Activated naive CD4-positive, alpha-beta T cell treated with anti-CD3 and anti-CD28 coated beads, Interleukin-2, amount 50 U/mL, for 72 hours (primary cell): Measurements from ENCODE around the gene AQP7. TPM values are rescaled to one million over a fixed set of nuclear protein-coding genes. Genes with fewer than 3 reads are reported as not detected.
"Not testable (repeated sequence)": the region's sequence is repeated elsewhere in the genome, so short reads cannot be mapped to it uniquely, and the experiment has no call there.

ENCODE experiments used
- ATAC-seq, 2 donors: fragments of 150-1000 bp; cut with Tn5 transposase; 2 replicates each; pipeline ENCODE4 v1.10.0; 2021; ENCODE audit warnings: mild to moderate bottlenecking in 2 of 2, moderate library complexity in 2 of 2
- DNase-seq, 2 donors: peaks; one replicate each; pipeline ENCODE4 v3.0.0; 2021 to 2022; ENCODE audit warnings: low spot score in 2 of 2
- H3K27ac Mint-ChIP-seq, 2 donors: one replicate each; pipeline ENCODE4 v1.8.0; 2022; ENCODE audit warnings: mild to moderate bottlenecking in 2 of 2, mixed read lengths in 2 of 2
- H3K36me3 Mint-ChIP-seq, 2 donors: one replicate each; pipeline ENCODE4 v1.8.0; 2022; ENCODE audit warnings: mixed read lengths in 2 of 2
- H3K9me3 Mint-ChIP-seq, 2 donors: one replicate each; pipeline ENCODE4 v1.8.0; 2022; ENCODE audit warnings: mixed read lengths in 2 of 2
- total RNA-seq, 2 donors: library from RNA; stranded (reverse); gene quantifications; one replicate each; pipeline ENCODE4 v1.2.3, GENCODE V29; 2022

Gene AQP7
- total RNA-seq, 2 donors from 2014 or later, result 0.29 TPM; not detected in 1

DNA sequence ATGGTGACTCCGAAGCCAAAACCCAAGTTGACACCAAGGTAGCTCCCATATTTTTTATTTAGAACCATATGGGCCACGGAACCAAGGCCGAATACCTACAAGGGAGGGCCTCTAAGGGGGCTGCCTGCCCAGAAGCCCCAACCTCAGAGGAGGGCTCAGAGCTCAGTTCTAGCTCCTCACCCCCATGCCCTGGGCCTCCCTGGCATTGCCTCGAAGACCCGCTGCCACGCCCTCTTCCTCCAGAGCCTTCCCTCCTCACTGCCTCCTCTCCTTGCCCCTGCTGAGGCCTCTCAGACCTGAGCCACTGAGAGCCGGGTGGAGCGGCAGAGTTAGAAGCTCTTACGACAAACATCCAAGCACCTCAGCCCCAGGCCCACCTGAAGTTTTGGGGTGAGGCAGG, 15.4 kb downstream of the AQP7 start:
- H3K9me3 Mint-ChIP-seq, DNase-seq, H3K36me3 Mint-ChIP-seq, H3K27ac Mint-ChIP-seq, ATAC-seq: not testable (repeated sequence)

DNA sequence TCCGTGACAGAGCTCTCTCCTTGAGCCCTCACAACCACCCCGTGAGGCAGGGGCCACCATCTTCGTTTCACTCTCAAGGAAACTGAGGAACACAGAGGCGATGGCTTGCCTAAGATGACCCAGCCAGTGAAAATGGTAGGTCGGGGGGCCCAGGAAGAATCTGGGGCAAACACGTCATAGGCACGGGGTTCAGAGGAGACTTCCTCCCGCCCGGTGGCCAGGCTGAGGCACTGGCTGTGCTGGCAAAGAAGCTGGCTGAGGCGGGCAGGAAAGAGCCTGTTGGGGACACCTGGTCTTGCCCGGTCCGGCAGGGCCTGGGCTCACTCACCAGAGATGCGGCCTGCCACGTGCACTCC, 15.7 kb downstream of the AQP7 start:
- not testable (repeated sequence) for H3K27ac Mint-ChIP-seq, H3K9me3 Mint-ChIP-seq, DNase-seq, H3K36me3 Mint-ChIP-seq, ATAC-seq

DNA sequence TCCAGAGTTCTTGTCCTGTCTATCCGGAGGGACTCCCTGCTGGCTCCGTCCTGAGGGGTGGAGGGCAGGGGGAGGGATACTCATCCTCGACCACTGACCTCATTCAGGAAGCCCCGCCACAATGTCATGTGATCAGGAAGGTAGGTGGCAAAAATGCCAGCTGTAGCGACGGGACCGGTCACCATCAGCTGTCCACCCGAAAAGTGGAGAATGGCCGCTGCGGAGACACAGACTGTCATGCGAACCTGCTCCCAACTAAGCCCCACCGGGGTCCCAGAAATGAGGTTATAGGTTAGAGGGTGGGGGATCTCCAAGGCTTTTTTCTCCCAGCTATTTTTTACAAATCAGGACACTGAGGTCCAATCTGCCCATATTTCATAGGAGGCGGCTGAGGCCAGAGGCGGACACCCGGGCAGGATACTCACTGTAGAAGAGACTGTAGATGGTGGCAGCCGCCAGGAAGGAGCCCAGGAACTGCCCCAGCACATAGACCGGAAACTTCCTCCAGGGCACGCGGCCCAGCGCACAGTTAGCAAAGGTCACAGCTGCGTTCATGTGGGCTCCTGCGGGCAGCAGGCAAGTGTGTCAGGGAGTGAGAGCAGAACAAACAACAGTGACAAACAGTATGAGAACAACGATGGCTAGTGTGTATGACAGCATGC, 16.3 kb downstream of the AQP7 start:
- not testable (repeated sequence) for H3K9me3 Mint-ChIP-seq, H3K27ac Mint-ChIP-seq, H3K36me3 Mint-ChIP-seq, DNase-seq, ATAC-seq

DNA sequence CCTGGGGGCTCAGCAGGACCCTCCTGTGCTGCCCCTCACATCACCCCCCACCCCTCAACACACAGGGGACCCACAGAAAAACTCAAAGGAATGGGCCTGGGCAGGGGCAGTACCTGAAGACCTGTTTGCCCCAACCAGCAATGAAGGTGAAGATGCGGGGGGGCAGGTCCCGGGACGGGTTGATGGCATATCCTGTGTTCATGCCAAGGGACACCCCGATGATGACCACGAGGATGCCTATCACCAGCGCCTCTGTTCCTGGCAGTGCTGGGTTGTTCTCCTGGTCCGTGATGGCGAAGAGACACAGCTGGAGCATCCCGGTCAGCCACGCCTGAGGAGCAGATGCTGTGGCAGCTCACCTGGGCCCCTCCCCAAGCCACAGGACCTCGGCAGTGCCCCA, 16.8 kb downstream of the AQP7 start:
- not testable (repeated sequence) for DNase-seq, ATAC-seq, H3K27ac Mint-ChIP-seq, H3K9me3 Mint-ChIP-seq, H3K36me3 Mint-ChIP-seq

DNA sequence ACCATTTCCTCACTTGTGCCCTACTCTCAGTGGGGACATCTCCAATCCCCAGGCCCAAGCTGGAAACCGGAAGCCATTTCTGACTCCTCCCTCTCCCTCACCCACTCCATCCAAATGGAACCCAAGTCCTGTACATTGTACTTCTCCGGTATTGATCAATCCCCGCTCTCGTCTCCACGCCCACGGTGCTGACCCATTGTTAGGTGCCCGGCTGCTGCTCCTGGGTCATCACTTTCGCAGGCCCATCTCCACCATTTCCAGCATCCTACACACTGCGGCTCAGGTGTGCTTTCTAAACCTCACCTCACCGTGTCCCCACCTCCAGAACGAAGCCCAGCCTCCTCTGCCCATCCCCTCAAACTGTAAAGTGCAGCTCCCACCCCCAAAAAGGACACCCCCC, 19.0 kb downstream of the AQP7 start:
- not testable (repeated sequence) for DNase-seq, ATAC-seq

DNA sequence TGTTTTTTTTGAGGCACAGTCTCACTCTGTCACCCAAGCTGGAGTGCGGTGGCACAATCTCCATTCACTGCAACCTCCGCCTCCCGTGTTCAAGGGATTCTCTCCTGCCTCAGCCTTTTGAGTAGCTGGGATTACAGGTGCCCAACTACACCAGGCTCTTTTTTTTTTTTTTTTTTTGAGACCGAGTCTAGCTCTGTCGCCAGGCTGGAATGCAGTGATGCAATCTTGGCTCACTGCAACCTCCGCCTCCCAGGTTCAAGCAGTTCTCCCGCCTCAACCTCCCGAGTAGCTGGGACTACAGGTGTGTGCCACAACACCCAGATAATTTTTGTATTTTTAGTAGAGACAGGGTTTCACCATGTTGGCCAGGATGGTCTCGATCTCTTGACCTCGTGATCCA, 20.0 kb downstream of the AQP7 start:
- not testable (repeated sequence) for DNase-seq, H3K27ac Mint-ChIP-seq, H3K9me3 Mint-ChIP-seq, ATAC-seq, H3K36me3 Mint-ChIP-seq

More for the DNA sequence above, 19.0 kb downstream of the AQP7 start:
- peak overlapping the region in 1 of 2 donors; percentile 23 for H3K27ac Mint-ChIP-seq
- H3K9me3 Mint-ChIP-seq, H3K36me3 Mint-ChIP-seq: not testable (repeated sequence)

DNA sequence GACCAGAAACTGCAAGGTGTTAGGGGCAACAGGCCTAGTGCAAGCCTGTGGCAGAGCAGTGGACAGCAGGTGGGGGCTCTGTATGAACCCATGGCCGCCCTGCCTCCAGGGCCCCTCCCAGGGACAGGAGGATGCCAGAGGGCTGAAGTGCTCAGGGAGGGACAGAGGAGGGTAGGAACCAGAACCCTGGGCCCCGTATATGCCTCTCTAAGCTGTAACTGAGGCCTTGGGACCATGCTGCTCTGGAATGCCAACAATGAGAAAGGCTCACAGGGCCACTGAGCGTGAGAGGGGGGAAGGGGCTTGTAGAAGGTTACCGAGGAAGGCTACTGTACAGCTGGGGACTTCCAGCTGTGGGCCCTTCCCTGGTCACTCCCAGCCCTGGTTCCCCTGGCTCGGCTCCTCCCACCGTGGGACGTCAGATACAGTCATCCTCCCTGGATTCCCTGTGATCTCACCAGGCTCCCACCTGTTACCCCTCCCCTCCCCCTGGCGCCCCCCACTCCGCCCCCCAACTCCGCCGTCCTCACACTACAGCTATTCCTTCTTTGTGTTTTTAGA, 21.1 kb downstream of the AQP7 start:
- no peak for DNase-seq
- ATAC-seq, result peak in 1 of 2 donors; percentile 32
- H3K27ac Mint-ChIP-seq, result no peak overlapping the region
- H3K9me3 Mint-ChIP-seq, result no peaks in the 10 kb centered on the region
- no peaks in the 10 kb centered on the region for H3K36me3 Mint-ChIP-seq

DNA sequence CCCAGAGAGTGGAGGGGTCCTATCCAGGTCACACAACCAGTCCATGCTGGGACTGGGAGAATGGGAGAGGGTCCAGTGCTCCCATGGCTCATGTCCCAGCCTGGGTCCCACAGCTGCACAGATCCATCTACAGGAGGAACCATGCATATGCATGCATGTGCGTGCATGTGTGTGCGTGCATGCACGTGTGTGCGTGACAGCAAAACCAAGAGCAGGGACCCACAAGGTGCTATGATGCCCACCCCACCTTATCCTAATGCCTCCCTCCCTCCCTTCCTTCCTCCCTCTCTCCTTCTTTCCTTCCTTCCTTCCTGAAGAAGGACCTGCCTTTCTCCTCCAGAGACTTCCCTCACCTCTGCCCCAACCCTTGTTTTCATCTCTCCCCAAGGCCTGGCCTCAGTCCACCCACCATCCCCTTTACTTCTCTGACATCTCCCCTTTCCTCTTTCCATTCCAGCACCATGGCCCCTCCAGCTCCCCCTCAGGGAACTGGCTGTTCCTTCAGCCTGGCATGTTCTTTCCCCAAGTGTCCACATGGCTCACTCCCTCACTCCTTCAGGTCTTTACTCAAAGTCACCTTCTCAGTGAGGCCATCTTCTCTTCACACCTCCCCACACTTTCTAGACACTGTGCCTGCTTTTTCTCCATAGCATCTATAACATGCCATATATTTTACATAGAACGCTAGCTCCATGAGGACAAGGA, 21.8 kb downstream of the AQP7 start:
- peak in 1 of 2 donors; percentile 42 for ATAC-seq
- no peak for DNase-seq
- Mint-ChIP-seq H3K36me3 (no peaks in the 10 kb centered on the region), H3K27ac (no peak overlapping the region), H3K9me3 (no peaks in the 10 kb centered on the region)

DNA sequence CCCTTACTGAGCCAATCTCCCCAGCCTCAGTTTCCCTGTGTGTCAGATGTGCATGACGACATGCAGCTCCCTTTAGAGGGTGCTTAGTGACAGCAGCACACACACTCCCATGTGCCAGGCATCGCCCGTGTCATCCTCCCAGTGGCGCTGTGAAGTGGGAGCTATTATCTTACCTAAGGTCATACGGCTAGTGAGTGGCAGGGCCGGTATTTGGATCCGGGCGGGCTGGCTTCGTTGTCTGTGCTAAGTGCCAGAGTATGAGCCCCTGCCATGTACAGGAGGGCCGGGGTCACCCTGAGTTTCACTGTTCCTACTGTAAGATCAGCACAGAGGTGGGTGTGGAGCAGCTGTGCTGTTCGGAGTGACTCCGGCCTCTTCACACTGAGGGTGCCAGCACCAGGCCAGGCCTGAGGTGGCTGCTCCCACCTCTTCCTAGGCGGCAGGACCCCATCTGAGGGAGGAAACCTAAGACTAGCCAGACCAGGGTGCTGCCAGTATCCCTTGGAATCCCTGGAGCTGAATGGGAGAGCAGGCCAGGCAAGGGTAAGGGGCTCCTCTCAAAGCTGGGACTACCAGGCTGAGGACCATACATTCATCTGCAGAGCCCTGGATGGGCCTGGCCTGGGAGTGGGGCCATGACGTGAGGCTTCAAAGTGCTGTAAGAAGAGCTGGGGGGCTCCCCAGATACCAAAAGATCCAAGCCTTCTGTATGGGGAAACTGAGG, 22.5 kb downstream of the AQP7 start:
- no peaks in the 10 kb centered on the region for H3K9me3 Mint-ChIP-seq
- no peak for DNase-seq
- ATAC-seq, result no peak
- H3K27ac Mint-ChIP-seq, result no peak overlapping the region
- H3K36me3 Mint-ChIP-seq, result no peaks in the 10 kb centered on the region

DNA sequence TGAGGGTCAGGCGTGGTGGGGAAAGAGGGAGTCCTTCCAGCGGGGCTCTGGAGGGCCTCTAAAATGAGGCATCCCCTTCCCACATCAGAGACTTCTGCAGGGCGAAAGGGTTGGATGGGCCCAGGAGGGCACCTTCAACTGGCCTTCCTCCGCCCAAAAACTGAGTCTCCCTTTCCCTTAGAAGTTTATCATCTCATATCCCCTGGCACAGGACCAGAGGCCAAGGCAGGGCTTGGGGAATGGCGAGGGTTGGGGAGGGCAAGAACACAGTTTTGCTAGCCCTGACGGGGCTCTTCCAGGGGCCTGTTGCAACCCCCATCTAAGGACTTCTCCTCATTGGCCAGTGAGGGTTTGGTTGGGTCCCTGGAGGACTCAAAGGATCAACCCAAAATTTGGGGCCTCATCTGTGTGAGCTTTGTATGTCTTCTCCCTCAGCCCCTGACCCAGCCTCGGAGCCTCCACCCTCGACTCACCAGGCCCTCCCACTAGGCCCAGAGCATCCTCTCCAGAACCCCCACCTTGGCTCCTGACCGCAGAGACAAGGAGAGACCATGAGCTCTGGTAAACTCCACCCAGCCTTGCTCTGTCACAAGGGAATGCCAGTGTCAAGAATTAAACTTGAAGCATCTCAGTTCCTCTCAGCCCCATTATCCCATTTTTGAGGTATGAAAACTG, 24.1 kb downstream of the AQP7 start:
- ATAC-seq (no peak), DNase-seq (no peak)
- no peak overlapping the region for H3K27ac Mint-ChIP-seq
- H3K9me3 Mint-ChIP-seq, result no peaks in the 10 kb centered on the region
- H3K36me3 Mint-ChIP-seq, result no peaks in the 10 kb centered on the region

DNA sequence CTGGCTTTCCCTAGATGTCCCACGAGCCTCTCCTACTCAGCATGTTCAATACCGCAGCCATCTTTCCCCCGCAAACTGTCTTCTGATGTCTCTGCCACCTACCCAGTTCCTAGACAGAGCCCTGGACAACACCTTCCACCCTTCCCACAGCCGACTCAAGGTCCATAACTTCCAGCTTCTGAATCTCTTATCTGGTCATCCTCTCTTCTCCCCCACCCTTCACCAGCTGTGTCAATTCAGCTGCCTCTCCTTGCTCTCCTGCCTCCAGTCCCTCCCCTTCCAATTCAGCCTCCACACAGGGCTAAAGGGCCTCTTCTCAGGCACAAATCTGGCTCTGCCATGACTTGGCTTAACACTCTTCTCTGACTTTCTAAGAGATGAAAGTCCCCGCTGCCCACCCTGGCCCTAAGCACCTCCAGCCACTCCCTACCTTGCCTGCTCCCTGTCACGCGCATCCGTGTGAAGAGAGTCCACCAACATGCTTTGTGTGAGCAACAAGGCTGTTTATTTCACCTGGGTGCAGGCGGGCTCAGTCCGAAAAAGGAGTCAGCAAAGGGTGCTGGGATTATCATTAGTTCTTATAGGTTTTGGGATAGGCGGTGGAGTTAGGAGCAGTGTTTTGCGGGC, 25.2 kb downstream of the AQP7 start:
- ATAC-seq (no peak), DNase-seq (no peak)
- Mint-ChIP-seq H3K36me3 (no peaks in the 10 kb centered on the region), H3K27ac (peak overlapping the region in 1 of 2 donors; percentile 57), H3K9me3 (no peaks in the 10 kb centered on the region)

DNA sequence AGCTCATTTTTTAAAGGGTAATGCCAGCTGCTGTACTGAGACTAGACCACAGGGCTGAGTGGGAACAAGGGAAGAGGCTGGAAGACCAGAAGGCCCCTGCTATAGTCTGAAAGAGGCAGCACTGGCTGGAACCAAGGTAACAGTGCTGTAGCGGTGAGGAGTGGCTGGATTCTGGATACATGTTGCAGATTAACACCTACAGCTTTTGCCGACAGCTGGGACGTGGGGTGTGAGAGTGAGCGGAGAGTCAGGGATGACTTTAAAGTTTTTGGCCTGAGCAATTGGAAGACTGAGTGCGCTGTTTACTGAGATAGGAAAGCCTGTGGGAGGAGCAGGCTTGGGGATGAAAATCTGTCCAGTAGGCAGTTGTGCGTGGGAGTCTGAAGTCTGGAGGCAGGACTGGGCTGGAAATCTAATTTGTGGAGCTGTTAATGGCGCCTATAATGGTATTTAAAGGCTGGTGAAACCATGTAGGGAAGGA, 26.5 kb downstream of the AQP7 start:
- ATAC-seq (no peak), DNase-seq (no peak)
- Mint-ChIP-seq H3K27ac (peak overlapping the region; percentile 57 to 84), H3K36me3 (no peaks in the 10 kb centered on the region), H3K9me3 (no peaks in the 10 kb centered on the region)

DNA sequence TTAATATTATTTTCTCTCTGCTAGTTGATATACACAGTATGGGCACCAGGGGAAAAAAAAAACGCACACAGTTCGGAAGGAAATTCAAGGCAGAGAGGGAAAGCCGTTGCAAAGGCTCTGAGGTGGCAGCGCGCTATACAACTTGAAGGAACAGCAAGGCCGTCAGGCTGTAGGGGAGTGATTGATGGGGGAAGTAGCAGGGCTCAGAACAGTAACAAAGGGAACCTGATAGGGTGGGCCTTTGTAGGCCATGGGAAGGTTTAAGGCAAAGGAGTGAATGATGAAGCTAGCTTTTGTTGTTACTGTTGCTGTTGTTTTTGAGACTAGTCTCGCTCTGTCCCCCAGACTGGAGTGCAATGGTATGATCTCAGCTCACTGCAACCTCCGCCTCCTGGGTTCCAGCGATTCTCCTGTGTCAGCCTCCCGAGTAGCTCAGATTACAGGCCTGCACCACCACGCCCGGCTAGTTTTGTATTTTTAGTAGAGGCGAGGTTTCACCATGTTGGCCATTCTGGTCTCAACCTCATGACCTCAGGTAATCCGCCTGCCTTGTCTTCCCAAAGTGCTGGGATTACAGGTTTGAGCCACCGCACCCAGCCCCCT, 27.0 kb downstream of the AQP7 start:
- Mint-ChIP-seq H3K9me3 (no peaks in the 10 kb centered on the region), H3K27ac (peak overlapping the region; percentile 57 to 86), H3K36me3 (no peaks in the 10 kb centered on the region)
- ATAC-seq (peak; percentile 51 to 52), DNase-seq (no peak)

DNA sequence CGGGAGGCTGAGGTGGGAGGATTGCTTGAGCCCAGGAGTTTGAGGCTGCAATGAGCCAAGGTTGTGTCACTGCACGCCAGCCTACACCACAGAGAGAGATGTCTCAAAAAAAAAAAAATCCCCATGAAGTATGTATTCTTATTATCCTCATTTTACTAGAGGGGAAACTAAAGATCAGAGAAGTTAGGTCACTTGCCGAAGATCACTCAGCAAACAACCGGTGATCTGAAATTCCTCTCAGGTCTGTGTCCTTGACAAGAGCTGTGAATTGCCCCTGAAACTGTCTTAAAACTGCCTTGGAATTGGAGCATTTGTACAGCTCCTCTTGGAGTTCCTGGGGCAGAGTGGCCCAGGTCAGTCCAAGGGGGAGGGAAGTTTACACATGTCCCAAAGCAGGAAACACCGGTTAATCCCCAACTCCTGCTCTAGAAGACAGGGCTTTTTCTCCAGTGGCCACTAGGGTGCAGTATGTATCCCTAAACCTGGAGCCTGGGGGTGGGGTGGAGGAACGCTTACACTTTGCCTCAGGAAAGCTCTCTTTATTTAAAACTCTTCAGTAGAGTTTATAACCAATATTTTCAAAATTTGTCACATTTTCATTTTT, 27.6 kb downstream of the AQP7 start:
- DNase-seq (peak in 1 of 2 donors; percentile 73), ATAC-seq (peak; percentile 81 to 90)
- Mint-ChIP-seq H3K36me3 (peaks cover 0 to 5% of the 10 kb centered on the region in 2 donors), H3K27ac (peak overlapping the region; percentile 57 to 86), H3K9me3 (no peaks in the 10 kb centered on the region)

DNA sequence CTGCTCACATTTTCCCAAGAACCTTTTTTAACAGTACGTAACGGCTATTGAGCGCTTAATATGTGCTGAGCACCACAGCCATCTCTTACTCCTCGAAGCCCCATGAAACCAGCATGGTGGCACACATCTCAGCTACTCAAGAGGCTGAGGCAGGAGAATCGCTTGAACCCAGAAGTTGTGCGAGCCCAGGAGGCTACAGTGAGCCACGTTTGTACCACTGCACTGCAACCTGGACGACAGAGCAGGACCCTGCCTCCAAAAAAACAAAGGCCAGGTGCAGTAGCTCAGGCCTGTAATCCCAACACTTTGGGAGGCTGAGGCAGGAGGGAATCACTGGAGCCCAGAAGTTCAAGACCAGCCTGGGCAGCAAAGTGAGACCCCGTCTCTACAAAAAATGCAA, 28.2 kb downstream of the AQP7 start:
- Mint-ChIP-seq H3K36me3 (peaks cover 0 to 5% of the 10 kb centered on the region in 2 donors), H3K27ac (peak overlapping the region in 1 of 2 donors; percentile 57), H3K9me3 (no peaks in the 10 kb centered on the region)
- ATAC-seq (no peak), DNase-seq (no peak)
